NAMALWA (cell line): ENCODE measurements around the gene GTSE1.
"Not testable (repeated sequence)": the region's sequence is repeated elsewhere in the genome, so short reads cannot be mapped to it uniquely, and the experiment has no call there.

ENCODE experiments used
- DNase-seq: peaks from one replicate; pipeline ENCODE4 v3.0.0-alpha.2; 2015; ENCODE audit warnings: low spot score

GTSE1 gene

GRCh38 chr22:46296257-46297150 is at the start of gene GTSE1:
GTSE1 (plus strand) TSS chr22:46296870; CDS start chr22:46297401, 531 bp downstream.
- DNase-seq = peak; percentile 99

DNA sequence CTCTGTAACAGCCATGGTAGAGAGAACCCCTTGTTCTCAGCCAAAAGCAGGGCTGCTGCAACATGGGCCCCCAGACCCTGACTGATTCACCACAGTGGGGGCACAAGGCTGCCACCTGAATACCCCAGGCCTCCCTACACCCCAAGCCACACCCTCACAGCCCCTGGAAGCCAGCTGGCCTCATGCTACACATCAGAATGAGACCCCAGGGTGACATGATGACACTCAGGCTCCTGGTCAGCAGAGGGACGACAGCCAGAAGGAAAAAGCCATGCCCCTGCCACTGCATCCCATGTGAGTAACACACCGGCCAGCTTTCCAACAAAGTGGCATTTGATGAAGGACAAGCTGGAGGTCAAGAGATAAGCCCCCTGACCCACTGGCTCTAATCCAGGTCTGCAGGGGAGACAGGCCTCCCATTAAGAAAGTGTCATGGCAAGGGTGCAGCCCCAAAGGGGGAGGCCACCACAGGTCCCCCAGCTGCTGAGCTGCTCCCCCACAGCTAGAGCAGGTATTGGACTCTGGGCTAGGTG is 49.2 kb upstream of the GTSE1 start:
- DNase-seq = no peak

DNA sequence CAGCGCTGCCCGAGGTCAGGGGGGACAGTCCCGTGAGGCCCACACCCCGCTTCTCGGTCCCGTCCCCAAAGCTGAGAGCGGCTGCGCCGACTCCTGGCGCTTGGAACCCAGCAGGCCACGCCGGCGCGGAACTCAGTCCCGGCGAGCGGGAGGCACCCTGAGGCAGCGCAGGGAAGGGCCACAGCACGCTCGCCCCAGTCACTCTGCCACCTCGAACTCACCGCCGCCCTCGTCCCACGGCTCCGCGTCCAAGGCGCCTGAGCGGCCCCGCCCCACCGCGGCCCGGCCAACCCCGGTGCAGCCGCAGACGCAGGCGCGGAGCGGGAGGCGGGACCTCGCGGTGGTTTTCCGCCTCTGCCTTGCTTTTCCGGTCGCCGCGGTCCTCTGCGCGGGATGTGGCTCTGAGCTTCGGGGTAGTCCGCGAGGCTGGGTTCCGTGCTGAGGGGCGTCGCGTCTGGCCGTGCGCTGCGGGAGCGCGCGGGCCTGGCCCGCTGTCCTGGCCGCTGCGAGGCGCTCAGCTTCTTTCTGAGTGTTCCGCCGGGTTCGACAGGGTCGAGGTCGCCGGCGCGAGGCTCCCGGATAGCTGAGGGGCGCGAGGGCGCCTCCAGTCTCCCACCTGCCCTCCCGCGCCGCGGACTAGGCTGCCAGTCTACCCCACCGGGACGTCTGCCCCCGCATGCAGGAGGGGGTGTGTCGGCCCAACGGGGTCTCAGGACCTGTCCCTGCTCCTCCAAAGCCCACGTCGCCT is 46.5 kb upstream of the GTSE1 start, which contains the start of gene CDPF1:
Gene CDPF1, minus strand, starts transcription at position 259 of the 748 bp plus-strand sequence. CDS start 2,009 bp downstream, outside the sequence.
- peak; percentile 90 for DNase-seq

GRCh38 chr22:46250783-46251125 is 45.9 kb upstream of the GTSE1 start:
- DNase-seq = no peak

- DNase-seq = no peak
Measured at GRCh38 chr22:46251266-46251665, 45.4 kb upstream of the GTSE1 start.

DNA sequence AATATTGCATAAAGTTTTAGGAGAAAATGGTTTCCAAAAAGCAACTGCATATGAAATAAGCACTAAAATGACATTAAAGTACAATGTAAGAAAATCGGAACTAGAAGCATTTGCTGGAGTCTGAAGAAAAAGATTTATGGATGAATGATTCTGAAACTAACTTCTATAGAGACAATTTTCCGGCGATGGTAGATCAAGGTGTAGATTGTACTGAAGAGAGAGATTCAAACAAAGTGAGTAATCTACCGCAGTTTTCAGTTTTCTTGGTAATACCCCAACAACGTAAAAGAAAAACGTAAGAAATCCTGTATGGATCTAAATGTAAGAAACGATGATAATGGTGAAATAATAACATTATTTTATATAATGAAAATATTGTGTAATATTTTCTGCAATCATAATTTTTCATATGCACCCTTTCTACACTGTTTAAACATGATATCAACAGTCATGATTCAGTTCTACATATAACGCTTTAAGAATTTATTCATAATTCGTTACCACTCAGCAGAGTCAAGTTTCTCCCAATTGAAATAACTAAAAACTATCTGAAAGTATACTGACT is 44.8 kb upstream of the GTSE1 start:
- no peak for DNase-seq

DNA sequence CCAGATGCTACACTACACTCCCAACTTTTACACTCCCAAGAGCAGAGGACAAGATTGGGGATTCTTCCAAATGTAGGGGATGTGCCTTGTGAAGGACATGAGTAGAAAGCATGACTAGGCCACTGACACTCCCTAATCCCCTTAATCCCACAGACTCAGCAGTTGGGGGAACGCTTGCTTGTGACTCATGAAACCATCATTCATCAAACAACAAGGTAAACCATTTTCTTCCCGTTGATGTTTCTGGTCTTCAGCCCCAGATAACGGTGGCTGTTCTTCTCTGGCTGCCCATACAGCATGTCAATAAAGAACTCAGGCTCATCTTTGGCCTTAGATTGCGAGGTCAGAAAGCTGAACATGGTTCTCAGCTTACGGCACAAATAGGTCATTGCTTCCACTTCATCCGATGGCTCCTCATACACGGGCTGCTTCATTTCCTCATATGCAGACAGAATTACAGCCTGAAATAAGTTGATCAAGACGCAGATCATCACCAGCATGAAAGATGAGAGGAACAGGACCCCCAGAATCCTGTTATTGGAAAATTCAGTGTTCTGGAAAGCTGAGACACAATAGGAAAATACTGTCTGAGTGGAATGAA is 40.2 kb upstream of the GTSE1 start:
- DNase-seq = no peak

- no peak for DNase-seq
Measured at GRCh38 chr22:46259374-46259773, 37.3 kb upstream of the GTSE1 start.

GRCh38 chr22:46260038-46260437 is 36.6 kb upstream of the GTSE1 start:
- no peak for DNase-seq

- DNase-seq = no peak
Measured at GRCh38 chr22:46262449-46263215, 34.0 kb upstream of the GTSE1 start.

GRCh38 chr22:46263216-46263590 is 33.5 kb upstream of the GTSE1 start, which contains the start of gene PKDREJ:
PKDREJ (minus strand) TSS chr22:46263343; CDS start chr22:46263322, 21 bp downstream.
- no peak for DNase-seq

- not testable (repeated sequence) for DNase-seq
Measured at GRCh38 chr22:46264520-46264919, 32.1 kb upstream of the GTSE1 start.

- DNase-seq = not testable (repeated sequence)
Measured at GRCh38 chr22:46265627-46266026, 31.0 kb upstream of the GTSE1 start.

- peak; percentile 15 for DNase-seq
Measured at GRCh38 chr22:46267431-46268279, 29.0 kb upstream of the GTSE1 start, which contains the start of gene TTC38. TTC38 (plus strand) TSS chr22:46268008; CDS start chr22:46268040, 32 bp downstream.

DNA sequence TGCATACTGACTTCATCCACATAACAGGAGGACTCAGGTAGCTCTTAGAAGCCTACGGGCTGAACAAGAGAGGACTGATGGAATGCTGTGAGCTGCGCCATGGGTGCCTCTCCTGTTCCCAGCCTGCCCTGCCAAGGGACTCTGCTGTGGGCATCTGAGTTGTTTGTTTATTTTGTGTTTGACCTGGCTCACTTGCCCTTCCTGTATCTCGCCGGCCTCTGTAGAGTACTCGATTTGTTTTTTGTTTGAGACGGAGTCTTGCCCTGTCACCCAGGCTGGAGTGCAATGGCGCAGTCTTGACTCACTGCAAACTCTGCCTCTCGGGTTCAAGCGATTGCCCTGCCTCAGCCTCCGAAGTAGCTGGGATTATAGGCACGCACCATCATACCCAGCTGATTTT is 27.1 kb upstream of the GTSE1 start:
- DNase-seq = no peak

- DNase-seq = no peak
Measured at GRCh38 chr22:46272196-46272595, 24.5 kb upstream of the GTSE1 start.

GRCh38 chr22:46272762-46273431 is 23.8 kb upstream of the GTSE1 start:
- no peak for DNase-seq

GRCh38 chr22:46273432-46274148 is 23.1 kb upstream of the GTSE1 start:
- no peak for DNase-seq

DNA sequence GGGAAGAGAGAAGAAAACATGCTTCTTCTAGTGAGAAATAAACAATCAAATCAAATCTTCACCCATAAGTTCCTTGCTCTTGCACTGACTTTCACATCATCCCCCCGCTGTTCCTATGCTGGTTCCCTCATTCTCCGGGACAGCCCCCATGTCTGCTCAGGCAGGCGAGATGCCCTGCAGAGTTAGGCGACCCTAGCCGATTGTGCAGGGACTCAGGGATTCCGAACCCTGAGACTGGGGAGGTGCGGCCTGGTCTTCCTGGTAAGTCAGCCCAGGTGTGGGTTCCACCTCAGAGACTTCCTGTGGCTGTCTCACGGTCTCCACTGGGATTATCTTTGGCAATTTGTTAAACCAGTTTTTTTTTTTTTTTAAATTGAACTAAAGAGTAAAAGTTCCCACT is 22.3 kb upstream of the GTSE1 start:
- no peak for DNase-seq
